Sigmoid colon (tissue), 7 donors: Measurements from ENCODE around the gene NUMA1. TPM values are rescaled to one million over a fixed set of nuclear protein-coding genes. Genes with fewer than 3 reads are reported as not detected.

ENCODE experiments used
- DNase-seq: peaks from one replicate; pipeline ENCODE4 v3.0.0-alpha.2; 2019
- H3K27ac ChIP-seq, 4 donors: fragments of 200-600 bp; sonication (generic); one replicate each; pipeline ENCODE4 v1.5.1; 2016 to 2019; ENCODE audit warnings: mild to moderate bottlenecking in 1 of 4
- H3K27me3 ChIP-seq, 3 donors: fragments of 200-600 bp; sonication (generic); one replicate each; pipeline ENCODE4 v1.5.1; 2019; ENCODE audit warnings: mild to moderate bottlenecking in 1 of 3
- H3K36me3 ChIP-seq, 4 donors: fragments of 200-600 bp; sonication (generic); one replicate each; pipeline ENCODE4 v1.5.1; 2016 to 2019
- H3K4me1 ChIP-seq, 4 donors: fragments of 200-600 bp; sonication (generic); one replicate each; pipeline ENCODE4 v1.5.1; 2017 to 2019
- H3K4me3 ChIP-seq, 4 donors: fragments of 200-600 bp; sonication (generic); one replicate each; pipeline ENCODE4 v1.5.1; 2017 to 2019; ENCODE audit warnings: mild to moderate bottlenecking in 2 of 4, moderate library complexity in 1 of 4
- H3K9me3 ChIP-seq, 4 donors: fragments of 200-600 bp in 3 of 4; sonication (generic) in 3 of 4; one replicate each; pipeline versions ENCODE4 v1.5.1 to v1.6.1; 2013 to 2019
- CTCF ChIP-seq, 4 experiments: fragments of 450-650 bp in 3 of 4; fragments of 200-600 bp in 1 of 4; IDR thresholded peaks; one replicate each; pipeline ENCODE4 v1.5.1; 2016 to 2019; ENCODE audit warnings: antibody characterized with exemption in 4 of 4, mild to moderate bottlenecking in 3 of 4, moderate library complexity in 2 of 4
- EP300 ChIP-seq, 4 donors: sonication (generic); formaldehyde crosslinking; IDR thresholded peaks; one replicate each; pipeline ENCODE4 v1.6.1; 2017; ENCODE audit warnings: antibody characterized with exemption in 4 of 4
- POLR2A ChIP-seq, 2 donors: fragments of 450-650 bp; IDR thresholded peaks; one replicate each; pipeline ENCODE4 v1.6.1; 2016; ENCODE audit warnings: antibody characterized with exemption in 2 of 2, mild to moderate bottlenecking in 2 of 2, moderate library complexity in 2 of 2
- POLR2AphosphoS5 ChIP-seq, 4 donors: sonication (generic); formaldehyde crosslinking; IDR thresholded peaks; one replicate each; pipeline ENCODE4 v1.6.1; 2017; ENCODE audit warnings: antibody characterized with exemption in 4 of 4
- WGBS, 2 donors: extraction: QIAGEN DNeasy Blood & Tissue Kit; methylation state at CpG; one replicate each; pipeline ENCODE4 v1.1.7; 2013; 5-methylcytosine and 5-hydroxymethylcytosine counted together
- intact Hi-C: fragments of 100-400 bp; cut with DNase I; formaldehyde crosslinking; loops from one replicate; pipeline ENCODE4 v1.15.1; 2023
- polyA plus RNA-seq, 3 donors: library from polyadenylated mRNA; stranded (reverse); fragments of 200-250 nt; gene quantifications; one replicate each; pipeline ENCODE4 v1.2.3, GENCODE V29; 2013
- total RNA-seq, 4 donors: library from RNA; depleted of rRNA; stranded (reverse); fragments of >200 nt; gene quantifications; one replicate each; pipeline ENCODE4 v1.1.0, GENCODE V29; 2016
- donor health status: healthy with polysubstance abuse.
- donor health status: Bipolar disorder and iron deficiency.
- donor health status: healthy.

Gene NUMA1
- total and polyA plus RNA-seq, 7 donors = 99.1 to 343 (median 249) TPM

GRCh38 chr11:71995726-71996291 lies 84.5 kb downstream of the NUMA1 start:
- TF ChIP-seq POLR2AphosphoS5 (IDR thresholded peaks at IDR 0.05) (no peak), CTCF (IDR thresholded peaks at IDR 0.05) (no peak), EP300 (IDR thresholded peaks at IDR 0.05) (no peak), POLR2A (IDR thresholded peaks at IDR 0.05) (no peak)
- H3K27me3 ChIP-seq = no peaks in the 10 kb centered on the region
- peaks cover 0 to 2% (median 0%) of the 10 kb centered on the region in 4 donors for H3K36me3 ChIP-seq
- no peak for DNase-seq
- H3K4me3 ChIP-seq = no peak overlapping the region
- intact Hi-C loops = no loop called here
- H3K27ac ChIP-seq = no peak overlapping the region
- peaks cover 0 to 22% (median 18%) of the 10 kb centered on the region in 4 donors for H3K4me1 ChIP-seq
- 91 to 94% methylated on average over 3 of the region's 3 CpGs for WGBS, 2 donors
- H3K9me3 ChIP-seq = no peaks in the 10 kb centered on the region

- no peak for TF ChIP-seq CTCF (IDR thresholded peaks at IDR 0.05)
- Histone ChIP-seq H3K4me1 (peaks cover 0 to 12% (median 8%) of the 10 kb centered on the region in 4 donors), H3K4me3 (no peak overlapping the region), H3K27ac (no peak overlapping the region), H3K9me3 (no peaks in the 10 kb centered on the region), H3K36me3 (peaks cover 0 to 6% (median 0%) of the 10 kb centered on the region in 4 donors), H3K27me3 (no peaks in the 10 kb centered on the region)
- no peak for DNase-seq
- WGBS, 2 donors = 88 to 93% methylated on average over 3 of the region's 3 CpGs
- intact Hi-C loops = no loop called here
Observed at GRCh38 chr11:71994786-71995185, 85.6 kb downstream of the NUMA1 start.

GRCh38 chr11:71992136-71992730 lies 88.1 kb downstream of the NUMA1 start:
- Histone ChIP-seq H3K4me1 (peaks cover 0 to 19% (median 17%) of the 10 kb centered on the region in 4 donors), H3K27me3 (no peaks in the 10 kb centered on the region), H3K4me3 (no peak overlapping the region), H3K9me3 (no peaks in the 10 kb centered on the region), H3K36me3 (peaks cover 0 to 6% (median 0%) of the 10 kb centered on the region in 4 donors), H3K27ac (no peak overlapping the region)
- intact Hi-C loops = no loop called here
- 78 to 88% methylated on average over 3 of the region's 3 CpGs for WGBS, 2 donors
- no peak for DNase-seq
- TF ChIP-seq POLR2AphosphoS5 (IDR thresholded peaks at IDR 0.05) (no peak), POLR2A (IDR thresholded peaks at IDR 0.05) (no peak), EP300 (IDR thresholded peaks at IDR 0.05) (no peak), CTCF (IDR thresholded peaks at IDR 0.05) (no peak)

GRCh38 chr11:71991494-71991893 lies 88.8 kb downstream of the NUMA1 start:
- no peak overlapping the region for H3K27ac ChIP-seq
- H3K27me3 ChIP-seq = no peaks in the 10 kb centered on the region
- H3K4me1 ChIP-seq = peaks cover 0 to 27% (median 23%) of the 10 kb centered on the region in 4 donors
- TF ChIP-seq POLR2AphosphoS5 (IDR thresholded peaks at IDR 0.05) (no peak), CTCF (IDR thresholded peaks at IDR 0.05) (no peak), EP300 (IDR thresholded peaks at IDR 0.05) (no peak), POLR2A (IDR thresholded peaks at IDR 0.05) (no peak)
- 66 to 86% methylated on average over 3 of the region's 3 CpGs for WGBS, 2 donors
- no peaks in the 10 kb centered on the region for H3K9me3 ChIP-seq
- no peak overlapping the region for H3K4me3 ChIP-seq
- H3K36me3 ChIP-seq = peaks cover 0 to 6% (median 0%) of the 10 kb centered on the region in 4 donors
- DNase-seq = no peak
- intact Hi-C loops = no loop called here
